NCI-H345 treated with DMSO at 0.1 percent for 48 hours (cell line): Measurements from ENCODE around the gene TMEM86B.
"Not testable (repeated sequence)": the region's sequence is repeated elsewhere in the genome, so short reads cannot be mapped to it uniquely, and the experiment has no call there.

Experiments used
- DNase-seq: peaks from one replicate; lab custom pipeline; 2025; ENCODE audit not compliant: unreplicated experiment; lab: John Stamatoyannopoulos, UW

The TMEM86B gene

GRCh38 chr19:55223291-55224037, 5.1 kb downstream of the TMEM86B start:
- no peak for DNase-seq

GRCh38 chr19:55220525-55220924, 8.0 kb downstream of the TMEM86B start:
- DNase-seq: no peak

- DNase-seq: peak; percentile 64
Observed at GRCh38 chr19:55216461-55217198, 11.9 kb downstream of the TMEM86B start.

GRCh38 chr19:55213547-55213946, 15.0 kb downstream of the TMEM86B start:
- no peak for DNase-seq

- DNase-seq: no peak
Observed at GRCh38 chr19:55212447-55212846, 16.1 kb downstream of the TMEM86B start.

- peak; percentile 5 for DNase-seq
Observed at GRCh38 chr19:55209693-55210472, 18.7 kb downstream of the TMEM86B start.

GRCh38 chr19:55208880-55209692, 19.5 kb downstream of the TMEM86B start, which contains the start of gene PTPRH:
Gene PTPRH (minus strand): TSS chr19:55209501. CDS start chr19:55209433, 68 bp downstream.
- DNase-seq: no peak

- no peak for DNase-seq
Observed at GRCh38 chr19:55206664-55207500, 21.7 kb downstream of the TMEM86B start.

GRCh38 chr19:55202199-55202598, 26.4 kb downstream of the TMEM86B start:
- not testable (repeated sequence) for DNase-seq

GRCh38 chr19:55199620-55200204, 28.9 kb downstream of the TMEM86B start:
- no peak for DNase-seq

- DNase-seq: no peak
Observed at GRCh38 chr19:55198651-55199050, 29.9 kb downstream of the TMEM86B start.

- DNase-seq: no peak
Observed at GRCh38 chr19:55197528-55197927, 31.0 kb downstream of the TMEM86B start.

GRCh38 chr19:55196803-55197202, 31.8 kb downstream of the TMEM86B start:
- no peak for DNase-seq

- no peak for DNase-seq
Observed at GRCh38 chr19:55193481-55193880, 35.1 kb downstream of the TMEM86B start.

- DNase-seq: no peak
Observed at GRCh38 chr19:55189403-55189835, 39.1 kb downstream of the TMEM86B start.

- no peak for DNase-seq
Observed at GRCh38 chr19:55188625-55189024, 39.9 kb downstream of the TMEM86B start.

- DNase-seq: no peak
Observed at GRCh38 chr19:55186080-55186479, 42.5 kb downstream of the TMEM86B start.

- DNase-seq: no peak
Observed at GRCh38 chr19:55181740-55182139, 46.8 kb downstream of the TMEM86B start.
